ENCODE data around the gene SRPRB.

GRCh38 chr3:133760916-133761315 is 44.7 kb upstream of the SRPRB start:
- TF ChIP-seq CTCF (conservative IDR thresholded peaks at IDR 0.05) (no peak), ZFX (IDR thresholded peaks at IDR 0.05) (no peak)
